ENCODE results near the gene NHERF2.
A peak's percentile ranks its signal among the peaks of the same experiment; 100 is the strongest.

NHERF2 gene

GRCh38 chr16:2026461-2027023 is at the start of gene NHERF2:
Gene NHERF2, plus strand, starts transcription at chr16:2026902. Its CDS starts 104 bp downstream, at chr16:2027006.
- no peak for DNase-seq

GRCh38 chr16:1976951-1977874 is 49.5 kb upstream of the NHERF2 start:
- DNase-seq, result no peak

GRCh38 chr16:1977875-1978268 is 48.8 kb upstream of the NHERF2 start:
- DNase-seq, result no peak

- DNase-seq, result no peak
Measured at GRCh38 chr16:1978476-1979120, 48.1 kb upstream of the NHERF2 start.

- DNase-seq, result no peak
Measured at GRCh38 chr16:1979271-1980029, 47.3 kb upstream of the NHERF2 start.

DNA sequence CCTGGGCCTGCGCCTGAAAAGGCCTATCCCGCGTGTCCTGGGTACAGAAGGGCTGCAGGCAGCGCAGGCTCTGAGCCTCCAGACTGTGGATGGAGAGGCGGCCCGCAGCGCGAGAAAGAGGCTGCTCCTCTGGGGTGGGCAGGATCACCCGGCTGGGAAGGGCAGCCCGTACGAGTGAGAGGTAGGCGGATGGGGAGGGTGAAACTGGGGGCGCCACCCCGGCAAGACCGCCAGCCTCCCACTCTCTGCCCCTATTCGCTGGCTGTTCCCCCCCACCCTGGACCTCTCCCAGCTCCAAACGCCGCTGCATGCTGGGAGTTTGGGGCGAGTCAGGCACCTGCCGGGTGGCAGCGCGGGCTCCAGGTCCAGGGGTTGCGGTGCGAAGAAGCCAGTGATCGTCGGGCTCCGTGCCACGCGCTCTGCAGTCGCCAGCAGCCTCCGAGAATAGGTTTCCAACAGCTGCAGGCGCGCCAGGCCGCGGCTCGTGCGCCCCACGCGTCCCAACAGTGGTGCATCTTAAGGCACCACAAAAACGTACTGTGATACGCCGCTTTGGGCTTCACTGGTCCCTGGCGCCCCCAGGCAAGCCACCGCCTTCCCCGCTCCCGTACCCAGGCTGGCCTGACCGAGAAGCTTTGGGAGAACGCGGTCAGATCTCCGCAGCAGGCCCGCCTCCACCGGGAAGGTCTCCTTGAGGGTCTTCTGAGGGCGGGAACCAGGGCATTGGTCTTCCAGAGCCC is 46.5 kb upstream of the NHERF2 start:
- DNase-seq, result no peak

DNA sequence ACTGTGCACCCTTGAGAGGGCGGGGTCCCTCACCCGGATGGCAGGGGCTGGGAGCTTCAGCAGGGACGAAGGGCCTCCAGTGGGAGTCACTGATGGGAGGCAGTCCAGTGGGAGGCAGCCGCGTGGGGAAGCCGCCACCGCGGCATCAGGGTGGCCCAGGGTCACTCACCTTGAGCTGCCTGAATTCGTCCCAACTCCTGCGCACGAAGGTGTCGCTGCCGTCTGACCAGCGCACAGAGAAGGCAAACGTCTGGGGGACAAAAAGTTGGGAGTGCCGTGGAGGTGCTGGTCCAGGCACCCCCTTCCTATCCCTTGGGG is 46.0 kb upstream of the NHERF2 start:
- DNase-seq, result no peak

GRCh38 chr16:1981398-1981836 is 45.3 kb upstream of the NHERF2 start, which contains the start of gene NOXO1:
Gene NOXO1, minus strand, starts transcription at chr16:1981469. Its CDS starts 290 bp downstream, at chr16:1981179.
- DNase-seq, result no peak

DNA sequence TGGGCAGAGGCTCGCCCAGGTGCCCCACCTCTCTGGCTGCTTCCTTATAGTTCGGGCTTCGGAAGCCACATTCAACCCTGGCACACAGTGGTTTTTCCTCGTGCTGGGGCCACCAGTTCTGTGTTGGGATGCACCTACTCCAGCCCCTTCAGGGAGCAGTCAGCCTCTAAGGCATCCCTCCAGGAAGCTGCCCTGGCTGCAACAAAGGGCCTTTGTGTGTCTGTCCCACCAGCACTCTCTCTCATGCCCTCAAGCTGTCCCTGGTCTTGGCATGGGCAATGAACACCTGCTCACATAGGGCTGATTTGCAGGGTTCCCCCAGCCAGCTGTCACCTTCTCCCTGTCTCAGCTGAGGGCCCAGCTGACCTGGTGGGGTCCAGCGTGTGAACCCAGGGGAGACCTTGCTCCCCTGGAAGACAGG is 44.7 kb upstream of the NHERF2 start:
- DNase-seq, result no peak

- DNase-seq, result no peak
Measured at GRCh38 chr16:1982991-1983543, 43.6 kb upstream of the NHERF2 start.

DNA sequence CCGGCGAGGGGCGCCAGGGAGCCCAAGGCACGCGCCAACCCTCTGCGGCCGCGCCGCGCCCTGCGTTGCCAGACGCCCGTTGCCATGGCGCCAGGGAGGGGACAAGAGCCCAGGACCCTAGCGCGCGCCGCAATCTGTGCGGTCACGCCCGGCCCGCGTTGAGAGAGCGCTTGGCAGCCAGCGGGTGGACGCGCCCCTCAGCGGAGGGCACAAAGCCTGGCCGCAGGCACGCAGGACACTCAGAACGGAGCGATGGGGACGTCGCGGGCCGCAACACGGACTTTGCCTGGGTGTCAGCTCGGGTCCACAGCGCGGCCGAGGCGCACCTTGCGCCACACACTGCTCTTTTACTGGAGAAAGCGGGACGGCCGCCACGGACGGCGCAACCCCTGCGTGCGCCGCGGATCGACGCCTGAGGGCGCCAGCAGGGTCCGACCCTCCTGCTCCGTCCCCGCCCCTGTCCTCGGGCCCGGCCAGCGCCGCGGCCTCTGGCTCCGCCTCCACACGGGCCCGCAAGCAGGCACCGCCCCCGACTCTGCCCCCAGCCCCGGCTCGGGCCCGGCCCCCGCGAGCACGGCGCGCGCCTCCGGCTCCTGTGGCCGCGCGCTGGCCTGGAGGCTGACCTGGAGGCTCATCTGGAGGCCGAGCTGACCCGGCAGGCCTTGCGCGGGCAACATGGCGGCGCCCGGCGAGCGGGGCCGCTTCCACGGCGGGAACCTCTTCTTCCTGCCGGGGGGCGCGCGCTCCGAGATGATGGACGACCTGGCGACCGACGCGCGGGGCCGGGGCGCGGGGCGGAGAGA is 43.0 kb upstream of the NHERF2 start, which contains the start of gene GFER:
TSS of gene GFER (plus strand) at position 650 of the 803 bp plus-strand sequence. CDS start at position 676, 26 bp downstream.
- DNase-seq, result peak; percentile 73

GRCh38 chr16:1984347-1985225 is 42.1 kb upstream of the NHERF2 start:
- no peak for DNase-seq

DNA sequence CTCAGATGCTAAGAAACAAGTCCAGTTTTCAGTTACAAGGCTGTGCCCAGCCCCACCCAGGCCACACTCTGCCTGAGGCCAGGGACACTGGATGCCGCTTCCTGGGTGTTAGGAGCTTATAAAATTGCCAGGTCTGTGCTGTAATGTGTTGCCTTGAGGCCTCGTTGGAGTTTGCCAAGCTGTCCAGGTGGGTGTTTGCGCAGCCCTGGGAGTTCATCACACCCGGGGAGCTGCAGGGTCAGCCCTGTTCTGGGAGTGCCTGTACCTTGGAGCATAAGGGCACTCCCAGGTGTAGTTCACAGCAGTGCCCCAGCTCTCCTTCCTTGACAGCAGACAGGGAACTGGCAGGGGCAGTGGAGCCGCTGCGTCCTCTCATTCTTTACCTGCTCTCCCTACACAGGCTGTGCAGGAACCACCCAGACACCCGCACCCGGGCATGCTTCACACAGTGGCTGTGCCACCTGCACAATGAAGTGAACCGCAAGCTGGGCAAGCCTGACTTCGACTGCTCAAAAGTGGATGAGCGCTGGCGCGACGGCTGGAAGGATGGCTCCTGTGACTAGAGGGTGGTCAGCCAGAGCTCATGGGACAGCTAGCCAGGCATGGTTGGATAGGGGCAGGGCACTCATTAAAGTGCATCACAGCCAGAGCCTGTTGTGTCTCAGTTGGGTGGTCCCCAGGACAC is 41.1 kb upstream of the NHERF2 start:
- no peak for DNase-seq

GRCh38 chr16:1987198-1987597 is 39.5 kb upstream of the NHERF2 start:
- DNase-seq, result no peak

- no peak for DNase-seq
Measured at GRCh38 chr16:1989209-1990100, 37.2 kb upstream of the NHERF2 start, which contains the start of gene SYNGR3. Gene SYNGR3, plus strand, starts transcription at chr16:1989970. Its CDS starts 133 bp downstream, at chr16:1990103.

DNA sequence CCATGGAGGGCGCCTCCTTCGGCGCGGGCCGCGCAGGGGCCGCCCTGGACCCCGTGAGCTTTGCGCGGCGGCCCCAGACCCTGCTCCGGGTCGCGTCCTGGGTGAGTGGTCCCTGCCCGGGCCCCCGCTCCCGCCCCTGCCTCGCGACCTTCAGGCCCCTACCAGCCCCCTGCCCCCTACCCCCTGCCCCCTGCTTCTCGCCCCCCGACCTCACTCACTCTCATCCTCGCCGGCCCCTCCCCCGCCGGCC is 36.7 kb upstream of the NHERF2 start:
- DNase-seq, result no peak

DNA sequence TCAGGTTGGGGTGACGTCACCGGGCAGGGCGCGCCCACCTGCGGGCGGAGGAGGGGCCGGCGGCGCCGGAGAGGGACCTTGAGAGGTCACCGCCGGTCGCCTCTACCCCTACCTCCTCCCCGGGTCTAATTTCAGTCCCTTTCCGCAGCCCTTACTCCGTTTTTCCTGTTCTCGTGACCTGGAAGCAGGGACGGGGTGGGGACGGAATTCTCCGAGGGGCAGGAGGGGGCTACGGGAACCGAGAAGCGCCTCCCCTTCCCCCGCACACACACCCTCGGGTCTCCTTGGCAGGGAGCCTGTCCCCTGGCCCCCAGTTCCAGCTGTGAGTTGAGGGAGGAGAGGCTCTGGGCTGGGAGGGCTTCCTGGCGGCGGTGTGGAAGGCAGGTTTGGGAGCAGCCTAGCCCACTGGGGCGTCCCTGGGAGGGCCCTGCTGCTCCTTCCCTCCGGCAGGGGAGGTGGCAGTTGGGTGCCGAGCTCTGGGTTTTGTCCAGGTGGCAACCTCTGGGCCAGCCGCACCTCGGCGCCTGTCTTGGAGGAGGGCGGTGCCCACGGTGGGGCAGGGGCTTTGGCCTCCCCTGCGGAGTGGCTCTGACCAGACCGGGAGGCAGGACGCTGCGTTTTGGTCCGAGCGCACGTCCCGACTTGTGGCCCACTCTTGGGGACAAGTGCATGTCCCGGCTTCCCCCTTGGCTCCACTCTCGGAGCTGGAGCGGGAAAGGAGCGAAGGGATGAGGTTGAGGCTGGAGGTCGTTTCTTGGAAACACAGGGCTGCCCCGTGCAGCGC is 36.2 kb upstream of the NHERF2 start:
- DNase-seq, result no peak

DNA sequence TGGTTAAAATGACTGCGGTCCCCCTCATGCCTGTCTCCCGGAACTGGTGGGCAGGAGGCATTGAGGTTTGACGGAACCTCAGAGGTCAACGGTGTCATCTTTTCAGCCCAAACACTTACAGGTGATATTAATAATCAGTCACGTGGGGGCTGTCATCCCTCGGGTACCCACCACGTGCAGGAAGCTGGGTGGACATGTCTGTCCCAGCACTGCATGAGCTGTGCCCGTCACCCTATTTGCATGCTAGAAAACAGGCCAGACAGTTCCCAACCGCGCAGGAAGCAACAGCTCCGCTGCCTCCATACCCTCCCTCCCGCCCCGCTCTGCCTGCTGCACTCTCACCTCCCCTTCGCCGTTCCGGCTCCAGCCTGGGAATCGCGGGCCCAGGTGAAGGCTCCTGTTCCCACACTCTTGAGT is 35.6 kb upstream of the NHERF2 start:
- no peak for DNase-seq

Measured in MV-4-11 (cell line).